Measurements from ENCODE around the gene MXI1.

GRCh38 chr10:110219884-110220283, 12.5 kb downstream of the MXI1 start:
- TF ChIP-seq CTCF (IDR thresholded peaks at IDR 0.05) (peak; percentile 30; the same call in 1 of the 2 replicates), POLR2AphosphoS5 (IDR thresholded peaks at IDR 0.05; ENCODE audit: low read depth, low read length) (no peak), REST (IDR thresholded peaks at IDR 0.05; ENCODE audit: insufficient read depth in 1 of 2, low read depth in 2 of 2, low read length in 1 of 2) (no peak), TCF7L2 (IDR thresholded peaks at IDR 0.05; ENCODE audit: low read depth, low read length) (no peak), SIN3A (IDR thresholded peaks at IDR 0.05; ENCODE audit: borderline replicate concordance, insufficient read depth, low read depth, low read length) (no peak)
